H9 (cell line): ENCODE data around the gene R3HCC1L. TPM values are rescaled to one million over a fixed set of nuclear protein-coding genes. Genes with fewer than 3 reads are reported as not detected.

Experiments used
- DNase-seq: peaks from one replicate; pipeline ENCODE4 v3.0.0-alpha.2; 2017
- H2AFZ ChIP-seq: one replicate; pipeline ENCODE4 v1.6.1; 2013; ENCODE audit warnings: mild to moderate bottlenecking, low read length, control low read depth, moderate library complexity
- H2AK5ac ChIP-seq: 2 replicates; pipeline ENCODE4 v1.6.1; 2013; ENCODE audit warnings: low read length, control low read depth, mixed read lengths; ENCODE audit not compliant: insufficient read length
- H2BK120ac ChIP-seq: one replicate; pipeline ENCODE4 v1.6.1; 2013; ENCODE audit warnings: low read depth, mild to moderate bottlenecking, low read length, control low read depth, inconsistent platforms; ENCODE audit not compliant: poor library complexity, severe bottlenecking
- H2BK12ac ChIP-seq: 2 replicates; pipeline ENCODE4 v1.6.1; 2013; ENCODE audit warnings: low read length, control low read depth, mixed read lengths, low read depth; ENCODE audit not compliant: insufficient read length
- H2BK15ac ChIP-seq: 2 replicates; pipeline ENCODE4 v1.6.1; 2013; ENCODE audit warnings: low read depth, low read length, control low read depth
- H2BK20ac ChIP-seq: one replicate; pipeline ENCODE4 v1.6.1; 2013; ENCODE audit warnings: low read depth, mild to moderate bottlenecking, low read length, control low read depth, inconsistent platforms; ENCODE audit not compliant: poor library complexity, severe bottlenecking
- H2BK5ac ChIP-seq: 2 replicates; pipeline ENCODE4 v1.6.1; 2013; ENCODE audit warnings: low read length, control low read depth, mixed read lengths; ENCODE audit not compliant: insufficient read length
- H3K14ac ChIP-seq: 2 replicates; pipeline ENCODE4 v1.6.1; 2013; ENCODE audit warnings: low read length, control low read depth; ENCODE audit not compliant: insufficient read depth
- H3K18ac ChIP-seq: 2 replicates; pipeline ENCODE4 v1.6.1; 2013; ENCODE audit warnings: low read depth, mild to moderate bottlenecking, mixed read lengths, low read length, control low read depth; ENCODE audit not compliant: insufficient read length
- H3K23ac ChIP-seq: 2 replicates; pipeline ENCODE4 v1.6.1; 2013; ENCODE audit warnings: low read length, control low read depth, mixed read lengths, low read depth; ENCODE audit not compliant: insufficient read length
- H3K23me2 ChIP-seq: 2 replicates; pipeline ENCODE4 v1.6.1; 2013; ENCODE audit warnings: low read depth, mild to moderate bottlenecking, mixed read lengths, low read length, control low read depth; ENCODE audit not compliant: insufficient read length, poor library complexity, severe bottlenecking
- H3K27ac ChIP-seq: 2 replicates; pipeline ENCODE4 v1.5.1; 2013; ENCODE audit warnings: low read length, control low read depth, mixed read lengths, low read depth; ENCODE audit not compliant: insufficient read length
- H3K27me3 ChIP-seq: 2 replicates; pipeline ENCODE4 v1.6.1; 2013; ENCODE audit warnings: low read length, control low read depth, inconsistent platforms; ENCODE audit not compliant: insufficient read depth
- H3K4ac ChIP-seq: 2 replicates; pipeline ENCODE4 v1.6.1; 2013; ENCODE audit warnings: low read depth, mild to moderate bottlenecking, control low read depth, inconsistent platforms, low read length, moderate library complexity
- H3K4me1 ChIP-seq: 2 replicates; pipeline ENCODE4 v1.6.1; 2013; ENCODE audit warnings: low read length, control low read depth, inconsistent platforms; ENCODE audit not compliant: insufficient read depth
- H3K4me2 ChIP-seq: 2 replicates; pipeline ENCODE4 v1.6.1; 2013; ENCODE audit warnings: low read length, control low read depth, mixed read lengths; ENCODE audit not compliant: insufficient read length, insufficient read depth
- H3K56ac ChIP-seq: 2 replicates; pipeline ENCODE4 v1.6.1; 2013; ENCODE audit warnings: low read depth, mild to moderate bottlenecking, mixed read lengths, low read length, control low read depth; ENCODE audit not compliant: insufficient read length
- H3K79me1 ChIP-seq: 2 replicates; pipeline ENCODE4 v1.6.1; 2013; ENCODE audit warnings: low read depth, mild to moderate bottlenecking, moderate library complexity, low read length, control low read depth, inconsistent platforms; ENCODE audit not compliant: insufficient read depth, poor library complexity, severe bottlenecking
- H3K79me2 ChIP-seq: 2 replicates; pipeline ENCODE4 v1.6.1; 2013; ENCODE audit warnings: low read length, control low read depth, inconsistent platforms; ENCODE audit not compliant: insufficient read depth
- H3K9ac ChIP-seq: 2 replicates; pipeline ENCODE4 v1.6.1; 2013; ENCODE audit warnings: low read length, control low read depth, mixed read lengths; ENCODE audit not compliant: insufficient read length; ENCODE audit errors: extremely low read depth
- H3K9me3 ChIP-seq: one replicate; pipeline ENCODE4 v1.6.1; 2013; ENCODE audit warnings: low read depth, low read length, inconsistent platforms; ENCODE audit not compliant: control insufficient read depth
- H3T11ph ChIP-seq: one replicate; pipeline ENCODE4 v1.6.1; 2013; ENCODE audit warnings: mild to moderate bottlenecking, low read length, control low read depth, inconsistent platforms
- H4K20me1 ChIP-seq: one replicate; pipeline ENCODE4 v1.6.1; 2013; ENCODE audit not compliant: control insufficient read depth, insufficient read length, insufficient read depth
- H4K5ac ChIP-seq: 2 replicates; pipeline ENCODE4 v1.6.1; 2013; ENCODE audit warnings: low read depth, mild to moderate bottlenecking, mixed read lengths, low read length, control low read depth; ENCODE audit not compliant: insufficient read length
- H4K8ac ChIP-seq: replicated peaks from 2 replicates; pipeline ENCODE4 v1.6.1; 2013; ENCODE audit warnings: low read length, control low read depth, mixed read lengths, low read depth; ENCODE audit not compliant: insufficient read length
- H4K91ac ChIP-seq: 2 replicates; pipeline ENCODE4 v1.6.1; 2013; ENCODE audit warnings: low read depth, mild to moderate bottlenecking, moderate library complexity, mixed read lengths, low read length, control low read depth; ENCODE audit not compliant: insufficient read length
- H3K27ac Mint-ChIP-seq, 3 experiments: 2 replicates in 2 of 3; 3 replicates in 1 of 3; pipeline ENCODE4 v1.8.0; 2020 to 2021; ENCODE audit warnings: mixed read lengths in 3 of 3, mild to moderate bottlenecking in 1 of 3, moderate library complexity in 1 of 3
- H3K27me3 Mint-ChIP-seq: 2 replicates; pipeline ENCODE4 v1.8.0; 2021; ENCODE audit warnings: low read depth, mild to moderate bottlenecking, moderate library complexity, mixed read lengths
- H3K36me3 Mint-ChIP-seq, 3 experiments: 2 replicates in 2 of 3; 3 replicates in 1 of 3; pipeline ENCODE4 v1.8.0; 2020 to 2021; ENCODE audit warnings: low read depth in 3 of 3, mixed read lengths in 3 of 3; ENCODE audit not compliant: insufficient read depth in 1 of 3
- H3K4me1 Mint-ChIP-seq, 2 experiments: 2 replicates each; pipeline ENCODE4 v1.8.0; 2020; ENCODE audit warnings: mixed read lengths in 2 of 2
- H3K4me3 Mint-ChIP-seq, 2 experiments: 2 replicates in 1 of 2; 3 replicates in 1 of 2; pipeline ENCODE4 v1.8.0; 2020 to 2021; ENCODE audit warnings: mild to moderate bottlenecking in 2 of 2, mixed read lengths in 2 of 2, moderate library complexity in 1 of 2
- H3K9me3 Mint-ChIP-seq, 2 experiments: 2 replicates in 1 of 2; 3 replicates in 1 of 2; pipeline ENCODE4 v1.8.0; 2020; ENCODE audit warnings: mild to moderate bottlenecking in 2 of 2, mixed read lengths in 2 of 2, moderate library complexity in 1 of 2
- WGBS: extraction: QIAGEN DNeasy Blood & Tissue Kit; methylation state at CpG from one replicate; pipeline ENCODE4 v1.1.7; 2013; ENCODE audit warnings: missing lambda C conversion rate, low lambda C conversion rate, mixed read lengths; ENCODE audit not compliant: insufficient read length; ENCODE audit errors: extremely low coverage; 5-methylcytosine and 5-hydroxymethylcytosine counted together
- total RNA-seq: library from RNA; stranded (reverse); gene quantifications from 2 replicates; pipeline ENCODE4 v1.2.1, GENCODE V29; 2021
- TF ChIP-seq, protein P1 (sequence below): fragments of 200-600 bp; sonication (generic); conservative IDR thresholded peaks from 3 replicates; pipeline ENCODE4 v1.8.0; 2021; ENCODE audit warnings: antibody characterized with exemption, mild to moderate bottlenecking

The R3HCC1L gene
- total RNA-seq, 1 experiment from 2014 or later: 18.5 TPM

DNA sequence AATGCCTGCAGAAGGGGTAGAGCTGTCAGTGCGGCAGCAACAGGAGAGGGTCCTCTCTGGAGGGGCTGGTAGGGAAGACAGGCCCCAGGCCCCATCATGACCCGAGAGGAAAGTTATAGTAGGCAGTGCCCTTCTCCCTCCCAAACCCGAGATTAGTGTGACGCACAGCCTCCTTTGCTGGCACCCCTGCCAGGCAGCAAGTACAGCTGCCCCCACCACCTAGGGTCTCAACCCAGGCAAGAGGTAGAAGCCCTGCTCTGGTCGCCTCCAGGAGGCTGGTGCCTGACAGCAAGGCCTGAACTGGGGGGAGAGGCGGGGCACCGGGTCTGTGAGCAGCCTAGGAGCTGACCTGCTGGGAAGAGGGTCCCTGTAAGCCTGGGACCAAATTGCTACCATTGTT, 118.0 kb downstream of the R3HCC1L start:
- Histone ChIP-seq H3K4ac (no peak overlapping the region), H2BK15ac (no peak overlapping the region), H3K23ac (no peak overlapping the region), H3T11ph (no peak overlapping the region), H3K14ac (no peak overlapping the region; the same call in 1 of the 2 replicates), H3K27ac (no peak overlapping the region), H2BK20ac (no peak overlapping the region), H3K9me3 (no peaks in the 10 kb centered on the region), H3K79me1 (no peaks in the 10 kb centered on the region), H3K79me2 (no peaks in the 10 kb centered on the region), H3K23me2 (no peaks in the 10 kb centered on the region), H2BK5ac (no peak overlapping the region), H3K56ac (no peak overlapping the region), H3K18ac (no peak overlapping the region), H4K20me1 (no peaks in the 10 kb centered on the region), H2AFZ (no peak overlapping the region), H2AK5ac (no peak overlapping the region), H4K91ac (no peak overlapping the region), H2BK12ac (no peak overlapping the region), H3K4me1 (no peaks in the 10 kb centered on the region), H4K5ac (no peak overlapping the region), H4K8ac (no peak overlapping the region), H3K27me3 (no peaks in the 10 kb centered on the region), H2BK120ac (no peak overlapping the region), H3K4me2 (no peak overlapping the region), H3K9ac (no peak overlapping the region)
- Mint-ChIP-seq H3K4me3 (no peak overlapping the region), H3K27ac (no peak overlapping the region; a peak in 1 of 7 replicates), H3K9me3 (no peaks in the 10 kb centered on the region), H3K4me1 (peaks cover 10 to 16% of the 10 kb centered on the region in 2 experiments), H3K36me3 (peaks cover 0 to 10% (median 7%) of the 10 kb centered on the region in 3 experiments; a peak in 3 of 7 replicates), H3K27me3 (no peaks in the 10 kb centered on the region)
- no peak for DNase-seq
- TF ChIP-seq, protein P1, sequence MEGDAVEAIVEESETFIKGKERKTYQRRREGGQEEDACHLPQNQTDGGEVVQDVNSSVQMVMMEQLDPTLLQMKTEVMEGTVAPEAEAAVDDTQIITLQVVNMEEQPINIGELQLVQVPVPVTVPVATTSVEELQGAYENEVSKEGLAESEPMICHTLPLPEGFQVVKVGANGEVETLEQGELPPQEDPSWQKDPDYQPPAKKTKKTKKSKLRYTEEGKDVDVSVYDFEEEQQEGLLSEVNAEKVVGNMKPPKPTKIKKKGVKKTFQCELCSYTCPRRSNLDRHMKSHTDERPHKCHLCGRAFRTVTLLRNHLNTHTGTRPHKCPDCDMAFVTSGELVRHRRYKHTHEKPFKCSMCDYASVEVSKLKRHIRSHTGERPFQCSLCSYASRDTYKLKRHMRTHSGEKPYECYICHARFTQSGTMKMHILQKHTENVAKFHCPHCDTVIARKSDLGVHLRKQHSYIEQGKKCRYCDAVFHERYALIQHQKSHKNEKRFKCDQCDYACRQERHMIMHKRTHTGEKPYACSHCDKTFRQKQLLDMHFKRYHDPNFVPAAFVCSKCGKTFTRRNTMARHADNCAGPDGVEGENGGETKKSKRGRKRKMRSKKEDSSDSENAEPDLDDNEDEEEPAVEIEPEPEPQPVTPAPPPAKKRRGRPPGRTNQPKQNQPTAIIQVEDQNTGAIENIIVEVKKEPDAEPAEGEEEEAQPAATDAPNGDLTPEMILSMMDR: no peak
- no CpG with 5 or more reads among the region's 7 CpGs for WGBS
